ENCODE results near the gene RBPMS2.
"Not testable (repeated sequence)": the region's sequence is repeated elsewhere in the genome, so short reads cannot be mapped to it uniquely, and the experiment has no call there.

RBPMS2 gene

DNA sequence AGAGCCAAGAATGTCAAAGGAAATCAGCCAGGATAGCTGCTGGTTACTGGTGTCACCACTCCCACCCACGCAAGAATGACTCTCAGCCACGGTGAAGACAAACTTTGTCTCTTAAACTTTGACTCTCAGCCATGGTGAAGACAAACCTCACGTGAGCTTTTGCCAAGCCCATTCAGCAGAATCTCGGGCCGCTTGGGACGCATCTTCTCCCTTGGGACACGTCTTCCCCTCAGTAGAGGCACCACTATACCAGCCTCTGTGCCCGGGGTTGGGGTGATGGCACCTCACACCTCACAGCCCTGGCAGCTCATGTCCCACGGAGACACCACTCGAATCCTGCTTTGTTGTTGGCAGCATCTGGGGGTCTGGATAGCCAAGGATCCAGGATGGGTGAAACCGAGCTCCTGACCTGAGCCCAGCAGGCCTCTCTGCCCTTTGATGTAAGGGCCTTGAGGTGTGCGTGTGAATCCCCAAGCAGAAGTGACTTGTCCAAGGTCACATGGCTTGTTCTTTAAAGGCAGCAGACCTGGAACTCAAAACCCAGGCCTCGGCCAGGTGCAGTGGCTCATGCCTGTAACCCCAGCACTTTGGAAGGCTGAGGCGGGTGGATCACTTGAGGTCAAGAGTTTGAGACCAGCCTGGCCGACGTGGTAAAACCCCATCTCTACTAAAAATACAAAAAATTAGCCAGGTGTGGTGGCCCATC lies 21.8 kb downstream of the RBPMS2 start:
- DNase-seq (ENCODE audit: low spot score), result no peak

DNA sequence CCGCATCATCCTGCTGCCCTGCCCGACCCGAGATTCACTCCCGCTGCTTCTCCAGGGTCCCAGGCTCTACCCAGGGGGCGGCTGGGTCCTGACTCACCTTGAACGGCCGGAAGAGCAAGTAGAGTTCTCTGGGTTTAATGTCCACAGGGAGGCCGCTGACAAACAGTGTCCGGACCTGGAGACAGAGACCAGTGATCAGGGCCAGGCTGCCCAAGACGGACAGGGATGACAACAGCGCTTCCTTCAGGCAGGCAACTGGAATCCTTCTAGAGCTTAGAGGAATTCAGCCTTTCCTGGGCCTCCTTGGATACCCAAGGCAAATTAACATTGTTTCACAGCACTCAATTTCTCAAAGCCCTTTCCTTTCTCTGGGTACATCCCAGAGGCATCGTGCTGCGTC lies 23.9 kb downstream of the RBPMS2 start:
- no peak for DNase-seq (ENCODE audit: low spot score)

DNA sequence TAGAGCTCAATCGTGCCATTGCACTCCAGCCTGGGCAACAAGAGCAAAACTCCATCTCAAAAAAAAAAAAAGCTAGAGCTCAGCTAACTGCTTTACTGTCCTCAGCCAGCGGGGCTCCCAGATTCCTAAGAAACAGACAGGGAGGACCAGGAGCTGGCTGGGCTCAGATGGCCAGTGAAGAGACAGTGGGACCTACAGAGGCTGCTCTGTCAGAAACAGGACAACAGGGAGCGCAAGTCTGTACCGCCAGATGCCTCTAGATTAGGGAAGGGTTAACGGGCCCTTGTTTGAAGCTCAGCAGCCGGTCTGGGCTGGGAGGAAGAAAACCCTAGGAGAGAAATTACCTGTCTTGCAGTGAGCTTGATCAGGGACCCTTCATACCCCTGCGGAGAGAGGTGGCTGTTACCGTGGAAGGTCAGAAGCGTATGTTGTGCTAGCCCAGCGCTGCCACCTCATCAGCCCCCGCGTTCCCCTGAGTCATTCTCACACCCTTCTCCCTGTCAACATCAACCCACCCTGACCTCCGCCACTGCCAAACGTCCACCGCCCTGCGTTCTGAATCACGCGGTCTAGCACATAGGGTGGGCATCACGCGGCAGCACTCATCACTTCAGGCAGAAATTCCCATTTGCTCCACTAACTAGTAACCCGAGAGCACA lies 25.3 kb downstream of the RBPMS2 start:
- peak; percentile 74 for DNase-seq (ENCODE audit: low spot score)

DNA sequence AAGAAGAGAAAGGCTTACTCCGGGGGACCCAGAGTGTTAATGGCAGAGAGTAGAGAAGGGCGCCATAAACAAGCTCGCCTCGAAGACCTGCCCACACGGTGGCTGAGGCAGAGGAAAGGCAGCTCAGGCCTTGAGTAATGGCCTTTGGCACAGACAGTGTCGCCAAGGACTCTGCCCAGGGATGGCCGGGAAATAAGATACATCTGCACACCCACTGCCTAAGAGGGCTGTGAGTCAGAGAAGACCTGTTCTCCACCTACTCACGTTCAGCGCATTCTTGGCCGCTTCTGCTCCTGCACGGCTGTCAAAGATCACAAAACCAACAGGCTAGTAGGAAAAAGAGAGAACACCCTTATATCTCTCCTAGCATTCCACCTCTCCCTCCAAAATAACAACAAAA lies 26.2 kb downstream of the RBPMS2 start:
- no peak for DNase-seq (ENCODE audit: low spot score)

DNA sequence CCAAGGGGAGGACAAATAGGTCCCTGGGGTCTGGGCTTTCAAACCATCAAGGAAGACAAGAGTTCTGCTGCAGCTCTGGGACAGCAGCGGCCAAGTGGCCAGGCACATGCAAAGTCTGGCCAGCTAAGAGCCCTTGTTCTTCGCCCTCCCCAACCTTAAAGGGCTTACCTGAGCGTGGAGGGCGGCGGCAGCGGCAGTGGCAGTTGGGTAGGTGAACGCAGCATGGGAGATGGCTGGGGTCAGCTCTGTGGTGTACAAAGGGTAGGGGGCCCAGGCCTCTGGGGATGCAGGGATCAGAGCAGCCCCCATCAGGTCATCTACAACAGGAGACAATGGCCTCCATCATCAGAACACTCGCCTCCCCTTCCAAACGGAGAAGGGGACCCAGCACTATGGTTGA lies 27.1 kb downstream of the RBPMS2 start:
- no peak for DNase-seq (ENCODE audit: low spot score)

DNA sequence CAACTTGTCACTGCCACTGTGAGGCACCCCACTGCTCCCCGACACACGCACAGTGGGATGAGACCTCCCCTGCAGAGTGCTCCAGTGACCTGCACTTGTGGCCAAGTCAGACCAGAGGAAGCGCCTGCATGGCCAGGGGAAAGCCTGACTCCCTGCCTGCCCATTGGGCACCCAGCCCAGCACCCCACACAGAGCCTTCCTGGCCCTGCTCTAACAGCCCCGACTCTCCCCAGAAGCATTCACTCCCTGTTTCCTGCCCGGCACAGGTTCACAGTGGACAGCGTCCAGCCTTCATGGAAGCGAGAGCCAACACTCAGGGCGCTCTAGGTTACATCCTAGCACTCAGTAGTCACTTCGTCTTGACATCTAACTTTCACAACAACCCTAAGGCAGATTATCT lies 27.8 kb downstream of the RBPMS2 start:
- no peak for DNase-seq (ENCODE audit: low spot score)

DNA sequence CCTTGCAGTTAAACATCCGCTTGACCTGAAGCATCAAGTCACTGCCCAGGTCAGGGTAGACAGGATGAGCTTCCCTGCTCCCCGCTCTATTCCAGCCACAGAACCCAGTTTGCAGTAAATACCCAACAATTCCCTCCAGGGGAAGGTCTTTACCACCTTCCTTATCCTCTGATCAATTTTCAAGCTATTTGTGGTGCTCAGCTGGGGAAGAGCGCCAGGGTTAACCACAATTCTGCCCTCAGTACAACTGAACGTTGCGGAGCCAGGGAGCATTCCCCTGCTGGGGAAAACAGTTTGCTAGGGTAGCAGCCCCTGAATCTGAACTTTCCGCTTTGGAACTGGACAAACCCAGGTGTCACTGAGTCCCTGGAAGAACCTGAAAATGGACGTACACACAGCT lies 28.5 kb downstream of the RBPMS2 start:
- no peak for DNase-seq (ENCODE audit: low spot score)

DNA sequence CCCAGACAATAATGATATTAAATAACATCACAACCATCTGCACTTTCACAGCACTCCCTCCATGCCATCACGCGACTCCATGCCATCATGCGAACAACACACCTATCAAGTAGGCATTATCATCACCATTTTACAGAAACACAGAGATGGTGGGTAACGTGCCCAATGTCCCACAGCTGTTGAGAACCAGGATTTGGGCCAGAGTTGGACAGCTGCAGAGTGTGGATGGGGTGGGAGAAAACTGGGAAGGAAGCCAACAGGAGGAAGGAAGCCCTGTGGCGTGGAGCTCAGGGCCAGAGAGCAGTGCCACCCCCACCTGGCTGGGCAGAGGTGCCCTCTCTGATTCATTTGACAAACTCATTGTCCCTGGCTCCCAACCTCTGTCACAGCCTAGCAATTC lies 29.0 kb downstream of the RBPMS2 start:
- no peak for DNase-seq (ENCODE audit: low spot score)

DNA sequence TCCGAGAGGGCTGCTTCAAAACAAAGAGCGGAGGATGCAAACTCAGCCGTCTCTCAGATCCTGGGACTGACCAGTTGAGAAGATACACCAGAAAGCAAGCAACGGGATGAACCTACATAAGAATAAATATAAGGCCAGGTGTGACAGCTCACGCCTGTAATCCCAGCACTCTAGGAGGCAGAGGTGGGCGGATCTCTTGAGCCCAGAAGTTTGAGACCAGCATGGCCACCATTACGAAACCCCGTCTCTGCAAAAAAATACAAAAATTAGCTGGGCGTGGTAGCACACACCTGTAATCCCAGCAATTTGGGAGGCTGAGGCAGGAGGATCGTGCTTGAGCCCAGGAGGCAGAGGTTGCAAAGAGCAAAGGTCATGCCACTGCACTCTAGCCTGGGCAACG lies 31.7 kb downstream of the RBPMS2 start:
- DNase-seq (ENCODE audit: low spot score), result no peak

DNA sequence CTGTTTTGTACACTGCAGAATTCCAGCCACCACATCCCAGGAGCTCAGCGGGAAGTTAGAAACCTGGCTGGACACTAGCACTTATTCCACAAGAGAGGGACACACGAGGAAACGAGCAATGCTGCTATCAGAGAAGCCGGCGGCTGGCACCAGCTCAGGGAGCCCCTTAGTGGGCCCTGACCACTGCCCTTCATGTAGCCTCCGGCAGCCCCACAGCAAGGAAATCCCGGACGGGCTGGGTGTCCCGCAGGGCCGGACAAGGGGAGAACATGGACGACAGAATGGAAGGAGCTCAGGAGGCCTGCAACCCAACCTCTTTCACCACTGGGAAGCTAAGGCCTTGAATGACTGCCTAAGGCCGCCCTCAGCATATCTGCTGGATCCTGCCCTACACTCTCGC lies 32.5 kb downstream of the RBPMS2 start:
- DNase-seq (ENCODE audit: low spot score), result no peak

DNA sequence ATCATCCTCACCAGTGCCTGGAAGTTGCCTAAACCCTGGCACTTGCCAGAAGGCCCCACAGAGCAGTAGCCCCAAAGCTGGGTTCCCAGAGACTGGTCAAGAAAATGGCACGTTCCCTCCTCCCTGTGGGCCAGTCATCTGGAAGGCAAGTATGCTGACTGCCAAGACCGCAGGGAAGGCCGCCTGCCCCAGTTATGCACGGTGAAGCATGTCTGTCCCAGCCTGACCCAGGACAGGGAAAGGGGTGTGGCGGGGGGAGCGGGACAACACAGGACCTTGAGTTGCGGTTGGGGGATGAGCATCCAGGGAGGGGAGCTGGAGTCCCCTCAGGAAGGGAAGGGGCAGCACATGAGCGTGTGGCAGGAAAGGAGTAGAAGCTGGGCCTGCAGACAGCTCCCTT lies 33.0 kb downstream of the RBPMS2 start:
- no peak for DNase-seq (ENCODE audit: low spot score)

DNA sequence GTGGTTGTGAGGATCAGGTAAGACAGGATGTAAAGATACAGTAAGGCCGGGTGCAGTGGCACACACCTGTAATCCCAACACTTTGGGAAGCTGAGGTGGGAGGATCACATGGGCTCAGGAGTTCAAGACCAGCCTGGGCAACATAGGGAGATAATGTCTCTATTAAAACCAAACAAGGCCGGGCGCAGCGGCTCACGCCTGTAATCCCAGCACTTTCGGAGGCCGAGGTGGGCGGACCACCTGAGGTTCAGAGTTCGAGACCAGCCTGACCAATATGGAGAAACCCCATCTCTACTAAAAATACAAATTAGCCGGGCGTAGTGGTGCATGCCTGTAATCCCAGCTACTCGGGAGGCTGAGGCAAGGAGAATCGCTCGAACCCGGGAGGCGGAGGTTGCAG lies 33.7 kb downstream of the RBPMS2 start:
- DNase-seq (ENCODE audit: low spot score), result not testable (repeated sequence)

DNA sequence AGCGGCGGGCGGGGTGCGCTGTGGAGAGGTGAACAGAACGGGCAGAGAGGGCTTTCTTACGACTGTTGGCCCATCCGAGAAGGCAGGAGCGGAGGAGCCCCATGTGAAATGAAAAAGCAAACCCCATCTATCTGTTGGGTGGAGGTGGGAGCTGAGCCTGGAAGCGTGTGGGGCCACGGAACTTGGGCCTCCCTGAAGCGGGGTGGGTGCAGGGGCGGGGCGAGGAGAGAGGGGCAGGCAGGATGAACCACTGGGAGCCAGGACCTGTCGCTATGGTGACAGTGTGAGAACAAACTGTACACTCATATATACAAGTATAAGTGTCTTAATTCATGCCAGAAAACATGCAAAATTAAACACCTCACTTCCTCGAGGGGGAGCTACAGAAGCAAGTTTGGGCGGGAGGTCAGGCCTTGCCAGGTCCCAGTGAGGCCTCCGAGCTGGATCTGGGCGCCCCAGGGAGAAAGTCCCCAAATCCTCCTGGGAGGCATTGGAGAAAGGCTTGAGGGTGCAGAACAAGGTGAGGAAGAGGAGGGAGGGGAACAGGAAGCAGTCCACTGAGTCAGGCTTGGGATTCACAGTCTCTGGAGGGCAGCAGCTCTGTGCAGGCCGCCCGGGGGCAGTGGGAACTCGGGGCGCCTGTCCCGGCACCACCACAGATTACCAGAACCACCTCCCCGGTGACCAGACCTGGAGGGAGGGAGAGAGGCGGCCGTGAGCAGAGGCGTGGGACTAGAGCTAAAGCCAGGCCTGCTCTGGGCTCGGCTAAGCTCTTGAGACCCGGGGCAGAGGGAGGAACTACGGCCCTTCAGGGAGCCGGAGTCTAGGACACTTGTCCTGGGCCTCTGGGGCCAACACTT lies 34.8 kb downstream of the RBPMS2 start:
- DNase-seq (ENCODE audit: low spot score), result no peak

DNA sequence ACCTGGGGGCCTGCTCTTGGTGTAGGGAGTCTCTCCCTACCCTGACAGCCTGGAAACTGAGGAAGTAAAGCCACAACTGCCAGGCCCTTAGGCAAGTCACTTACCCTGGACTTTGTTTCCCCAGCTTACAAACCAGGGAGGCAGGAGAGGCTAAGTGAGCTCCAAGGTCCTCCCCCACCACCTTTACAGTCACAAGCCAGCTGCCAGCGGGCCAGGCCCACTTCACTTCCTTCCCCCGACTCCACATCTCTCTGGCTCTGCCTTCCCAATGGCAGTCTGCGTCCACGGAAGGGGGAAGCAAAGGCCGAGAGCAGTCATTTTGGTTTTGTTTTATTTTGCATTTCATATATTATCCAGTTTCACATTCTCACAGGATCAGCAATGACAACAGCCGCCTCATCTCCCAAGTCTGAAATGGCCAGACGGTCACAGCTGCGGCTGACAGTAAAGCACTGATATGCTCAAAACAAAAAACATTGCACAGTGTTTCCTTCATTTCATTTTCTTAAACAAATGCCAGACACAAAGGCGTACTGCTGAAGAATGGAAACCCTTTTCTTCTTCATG lies 35.7 kb downstream of the RBPMS2 start:
- no peak for DNase-seq (ENCODE audit: low spot score)

DNA sequence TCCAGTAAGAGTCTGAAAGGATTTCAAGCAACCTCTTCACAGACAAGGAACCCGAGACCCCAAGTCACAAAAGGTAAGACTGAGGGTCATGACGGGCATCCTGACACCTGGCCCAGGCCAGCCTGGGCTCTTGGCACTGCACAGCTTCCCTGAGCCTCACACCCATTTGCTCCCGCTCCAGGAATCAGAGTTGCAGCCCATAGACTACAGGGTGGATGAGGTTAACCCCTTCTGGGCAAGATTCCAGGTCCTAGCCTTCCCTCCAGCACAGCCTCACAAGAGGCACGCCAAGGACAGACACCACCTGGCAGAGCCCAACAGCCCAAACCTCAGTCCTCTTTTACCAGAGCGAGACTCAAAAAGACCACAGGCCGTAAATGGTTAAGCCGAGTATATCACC lies 36.2 kb downstream of the RBPMS2 start:
- DNase-seq (ENCODE audit: low spot score), result no peak

DNA sequence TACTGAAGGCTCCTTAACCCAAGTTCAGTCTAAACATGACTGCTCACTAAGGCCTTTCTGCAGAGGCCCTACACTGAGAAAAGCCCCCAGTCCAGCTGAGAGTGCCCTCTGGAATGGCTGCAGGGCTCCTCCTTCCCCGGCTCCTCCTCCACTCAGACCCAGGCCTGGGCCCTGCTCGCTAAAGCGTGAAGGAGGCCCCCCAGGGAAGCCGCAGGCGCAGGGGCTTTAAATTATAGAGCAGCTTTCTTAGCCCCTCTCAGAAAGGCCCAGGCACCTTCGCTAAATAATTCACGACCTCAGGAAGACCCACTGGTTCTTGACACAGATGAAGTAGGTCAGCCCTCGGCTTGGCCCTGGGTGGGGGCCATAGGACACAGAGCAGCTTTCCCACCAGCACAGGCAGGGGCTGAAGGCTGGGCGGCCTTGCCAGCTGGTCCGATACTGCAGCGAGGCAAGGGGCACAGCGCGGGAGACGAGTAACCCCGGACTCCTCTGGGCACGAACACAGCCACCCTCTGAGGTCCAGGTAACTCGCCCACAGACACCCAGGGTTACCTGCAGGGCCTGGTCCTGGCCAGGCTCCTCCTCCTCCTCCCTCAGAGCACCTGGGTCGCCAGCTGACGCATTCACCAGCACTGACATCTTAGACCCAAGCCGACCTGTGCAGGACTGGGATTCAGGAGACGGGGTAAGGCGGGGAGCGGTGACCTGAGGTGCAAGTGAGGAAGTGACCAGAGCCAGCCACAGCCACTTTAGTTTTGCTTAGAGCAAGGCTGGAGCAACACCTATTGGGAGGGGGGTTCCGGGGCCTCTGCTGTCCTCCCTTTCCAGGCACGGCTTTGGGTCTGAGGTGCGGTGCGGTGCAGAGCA lies 36.9 kb downstream of the RBPMS2 start:
- DNase-seq (ENCODE audit: low spot score), result no peak

DNA sequence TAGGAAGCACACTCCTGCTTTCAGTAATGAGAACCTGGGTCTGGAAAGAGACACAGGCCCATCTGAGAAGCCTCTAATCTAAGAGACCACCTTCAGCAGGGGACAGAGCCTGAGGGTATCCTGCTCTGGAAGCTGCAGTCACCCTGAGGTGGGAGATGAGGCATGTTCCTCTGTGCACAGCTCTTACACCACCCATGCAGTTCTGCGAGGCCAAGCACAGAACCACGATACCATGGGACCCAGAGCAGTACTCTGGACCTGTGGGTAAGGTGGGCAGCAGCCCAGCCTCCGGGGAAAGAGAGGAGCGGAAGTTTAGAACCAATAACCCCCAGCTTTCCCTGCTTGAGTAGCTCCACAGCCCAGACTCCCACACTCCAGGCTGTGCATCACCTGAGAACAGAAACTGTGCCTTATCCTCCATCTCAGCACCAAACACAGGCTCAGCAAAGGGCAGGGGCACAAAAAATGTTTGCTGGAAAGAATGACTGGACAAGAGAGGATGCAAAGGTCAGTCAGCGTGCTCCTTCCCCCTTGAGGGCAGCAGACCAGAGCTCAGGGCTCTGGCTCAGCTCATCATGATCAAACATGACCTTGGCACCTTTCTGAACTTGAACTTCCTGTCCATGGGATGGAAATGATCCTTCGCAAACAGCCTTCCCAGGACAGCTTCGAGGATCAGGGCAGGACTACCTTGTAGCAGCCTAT lies 43.1 kb downstream of the RBPMS2 start:
- no peak for DNase-seq (ENCODE audit: low spot score)

DNA sequence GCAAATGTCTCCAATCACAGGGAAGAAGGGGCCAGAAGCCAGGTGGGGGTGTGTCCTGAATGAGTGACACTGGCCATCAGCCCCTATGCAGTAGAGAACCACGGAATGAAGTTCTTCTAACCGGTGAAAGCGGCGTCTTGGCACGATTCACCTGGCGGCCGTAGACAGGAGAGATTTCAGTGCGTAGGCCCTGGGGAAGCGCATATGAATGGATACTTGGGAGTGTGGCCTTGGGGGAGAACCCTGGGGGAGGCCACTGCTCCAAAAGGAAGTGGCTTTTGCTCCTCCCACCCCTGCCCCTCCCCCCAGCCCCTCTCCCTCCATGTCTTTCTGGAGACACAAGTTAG lies 43.6 kb downstream of the RBPMS2 start:
- DNase-seq (ENCODE audit: low spot score), result no peak

DNA sequence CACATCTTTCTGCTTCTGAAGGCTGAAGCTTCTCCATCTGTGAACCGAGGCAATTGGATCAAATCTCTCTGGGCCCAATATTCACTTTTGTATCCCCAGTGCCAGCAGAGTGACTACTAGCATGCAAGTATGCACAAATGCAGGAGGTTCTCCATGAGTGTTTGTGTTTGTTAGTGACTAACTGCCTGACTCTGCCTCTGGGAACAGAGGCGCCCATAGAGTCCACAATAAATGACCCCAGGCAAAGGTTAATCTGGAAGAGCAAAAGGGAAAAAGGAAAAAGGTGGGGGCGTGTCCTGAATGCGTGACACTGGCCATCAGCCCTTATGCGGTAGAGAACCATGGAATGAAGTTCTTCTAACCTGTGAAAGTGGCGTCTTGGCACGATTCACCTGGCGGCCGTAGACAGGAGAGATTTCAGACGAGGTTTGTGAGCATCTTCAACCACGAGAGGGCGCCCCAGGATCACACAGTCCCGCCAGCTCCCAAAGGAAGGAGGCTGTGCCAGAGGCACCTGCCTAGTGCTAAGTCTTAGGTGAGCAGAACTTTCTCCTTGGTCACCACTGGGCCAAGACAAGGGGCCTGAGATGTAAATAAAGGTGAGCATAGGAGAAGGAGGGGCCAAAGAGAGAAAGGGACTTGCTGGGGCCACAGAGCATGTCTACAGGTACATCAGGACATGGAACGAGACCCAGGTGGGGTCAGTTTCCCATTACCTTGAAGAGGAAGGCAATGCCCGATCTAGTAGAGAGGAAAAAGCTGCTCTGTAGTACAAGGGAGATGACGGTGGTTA lies 44.2 kb downstream of the RBPMS2 start:
- DNase-seq (ENCODE audit: low spot score), result peak; percentile 82

DNA sequence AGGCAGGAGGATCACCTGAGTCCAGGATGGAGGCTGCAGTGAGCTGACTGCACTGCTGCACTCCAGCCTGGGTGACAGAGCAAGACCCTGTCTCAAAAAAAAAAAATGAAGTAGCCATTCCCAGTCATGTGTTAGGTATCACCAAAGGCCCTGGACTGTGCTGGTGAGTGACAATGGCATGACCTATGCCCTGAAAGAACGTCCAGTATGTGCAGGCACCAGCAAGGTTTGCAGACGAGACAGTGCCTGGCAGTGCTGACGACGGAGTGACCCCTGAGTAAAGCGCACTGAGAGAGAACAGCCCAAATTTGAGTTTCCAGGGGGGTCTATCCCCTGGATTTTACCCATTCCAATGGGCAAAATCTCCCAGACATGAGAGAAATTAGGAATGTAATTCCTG lies 45.2 kb downstream of the RBPMS2 start:
- DNase-seq (ENCODE audit: low spot score), result no peak
